A549 (cell line): Measurements from ENCODE around the gene TCF12.

Source experiments
- CTCF ChIP-seq: fragments of >200 bp; sonication (Bioruptor Twin); formaldehyde crosslinking; IDR thresholded peaks from 3 replicates; pipeline ENCODE4 v1.5.1; 2016
- ESRRA ChIP-seq: fragments of 150-350 bp; IDR thresholded peaks from 2 replicates; pipeline ENCODE4 v1.6.1; 2014; ENCODE audit warnings: mild to moderate bottlenecking, low read length, borderline replicate concordance
- HOXA7 ChIP-seq: fragments of 250-450 bp; sonication (Bioruptor Pico); IDR thresholded peaks from 2 replicates; pipeline ENCODE4 v1.5.0; 2020; ENCODE audit warnings: mild to moderate bottlenecking, moderate library complexity
- MAX ChIP-seq: IDR thresholded peaks from 2 replicates; pipeline ENCODE4 v1.6.1; 2012
- POLR2AphosphoS2 ChIP-seq: conservative IDR thresholded peaks from 2 replicates; pipeline ENCODE4 v1.6.1; 2012; ENCODE audit warnings: low read length, improper control_type of control experiment, inconsistent platforms

GRCh38 chr15:56890038-56890437, 28.4 kb upstream of the TCF12 start:
- no peak for TF ChIP-seq HOXA7
- no peak for TF ChIP-seq POLR2AphosphoS2
- TF ChIP-seq CTCF = no peak
- TF ChIP-seq MAX = no peak
- no peak for TF ChIP-seq ESRRA
